Measurements from ENCODE around the gene PPP2R2D.
"Not testable (repeated sequence)": the region's sequence is repeated elsewhere in the genome, so short reads cannot be mapped to it uniquely, and the experiment has no call there.

The PPP2R2D gene

DNA sequence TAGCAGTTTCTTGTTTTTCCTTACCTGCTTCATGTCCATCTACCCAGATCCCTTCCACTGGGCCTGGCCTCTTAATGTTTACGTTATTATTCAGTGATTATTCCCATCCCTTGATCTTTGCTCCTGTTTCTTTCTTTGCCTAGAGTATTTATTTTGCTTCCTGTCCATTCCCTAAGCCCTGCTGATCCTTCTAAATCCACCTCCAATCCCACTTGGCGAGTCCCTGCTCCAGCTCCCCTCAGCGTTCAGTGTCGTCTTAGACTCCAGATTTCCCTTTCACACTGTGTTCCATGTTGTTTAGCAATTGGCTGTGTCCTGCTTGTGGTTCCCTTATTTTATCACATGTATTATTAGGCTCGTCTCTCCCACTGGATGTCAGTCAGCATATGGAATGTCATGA, 7.3 kb downstream of the PPP2R2D start:
- no peak for DNase-seq (ENCODE audit: low spot score)

- DNase-seq (ENCODE audit: low spot score): no peak
Measured at GRCh38 chr10:131909014-131909808, 8.4 kb downstream of the PPP2R2D start.

GRCh38 chr10:131909929-131910328, 9.1 kb downstream of the PPP2R2D start:
- DNase-seq (ENCODE audit: low spot score): no peak

GRCh38 chr10:131910663-131911314, 10.0 kb downstream of the PPP2R2D start:
- no peak for DNase-seq (ENCODE audit: low spot score)

DNA sequence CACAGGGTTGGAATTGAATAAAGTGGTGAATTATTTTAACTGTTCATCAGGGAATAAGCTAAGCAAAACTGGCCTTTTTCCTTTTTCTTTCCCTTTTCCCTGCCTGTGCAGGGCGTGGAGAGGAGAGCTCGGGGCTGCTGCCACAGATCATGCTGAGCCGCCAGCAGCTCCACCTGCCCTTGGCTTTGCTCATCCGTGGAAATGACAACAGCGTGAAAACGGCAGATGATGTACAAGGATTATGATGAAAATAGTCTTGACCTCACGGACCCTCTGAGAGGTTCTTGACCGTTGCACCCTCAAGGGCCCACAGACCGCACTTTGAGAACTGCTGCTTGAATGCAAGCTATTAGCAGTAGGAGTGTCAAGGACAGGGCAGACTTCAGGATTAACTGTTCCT, 10.6 kb downstream of the PPP2R2D start:
- DNase-seq (ENCODE audit: low spot score): no peak

DNA sequence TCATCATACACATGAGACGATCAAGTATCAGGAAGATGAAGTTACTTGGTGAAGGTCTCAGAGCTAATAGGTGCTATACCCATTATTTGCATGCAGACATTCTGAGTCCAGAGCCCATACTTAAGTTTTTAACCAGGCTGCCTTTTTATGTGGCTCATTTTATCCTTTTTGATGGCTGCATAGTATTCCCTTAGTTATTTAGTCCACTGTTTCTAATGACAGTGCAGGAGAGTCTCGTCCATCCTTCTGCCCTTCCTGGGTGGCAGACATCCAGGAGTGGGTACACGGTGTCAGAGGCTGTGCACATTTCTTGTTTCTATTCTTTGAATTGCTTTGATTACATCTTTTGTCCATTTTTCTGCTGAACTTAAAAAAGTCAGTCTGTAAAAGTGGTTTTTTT, 11.8 kb downstream of the PPP2R2D start:
- no peak for DNase-seq (ENCODE audit: low spot score)

DNA sequence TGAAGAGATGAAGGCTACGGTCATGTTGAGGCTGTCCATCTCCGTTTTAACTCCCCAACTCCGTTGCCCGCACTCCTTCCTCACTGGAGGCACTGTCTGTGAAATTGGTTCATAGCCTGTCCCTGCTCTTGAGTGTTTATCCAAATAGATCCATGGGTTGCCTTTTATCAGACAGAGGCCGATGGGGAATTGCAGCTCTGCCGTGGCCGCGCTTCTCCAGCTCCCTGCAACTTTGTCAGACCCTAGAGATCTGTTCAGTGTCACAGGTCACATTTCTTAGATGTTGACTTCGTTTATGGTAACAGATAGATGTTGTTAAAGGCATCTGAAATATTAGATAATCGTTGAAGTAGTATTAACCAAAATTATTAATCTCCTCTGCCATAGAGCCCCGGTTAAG, 14.7 kb downstream of the PPP2R2D start:
- no peak for DNase-seq (ENCODE audit: low spot score)

DNA sequence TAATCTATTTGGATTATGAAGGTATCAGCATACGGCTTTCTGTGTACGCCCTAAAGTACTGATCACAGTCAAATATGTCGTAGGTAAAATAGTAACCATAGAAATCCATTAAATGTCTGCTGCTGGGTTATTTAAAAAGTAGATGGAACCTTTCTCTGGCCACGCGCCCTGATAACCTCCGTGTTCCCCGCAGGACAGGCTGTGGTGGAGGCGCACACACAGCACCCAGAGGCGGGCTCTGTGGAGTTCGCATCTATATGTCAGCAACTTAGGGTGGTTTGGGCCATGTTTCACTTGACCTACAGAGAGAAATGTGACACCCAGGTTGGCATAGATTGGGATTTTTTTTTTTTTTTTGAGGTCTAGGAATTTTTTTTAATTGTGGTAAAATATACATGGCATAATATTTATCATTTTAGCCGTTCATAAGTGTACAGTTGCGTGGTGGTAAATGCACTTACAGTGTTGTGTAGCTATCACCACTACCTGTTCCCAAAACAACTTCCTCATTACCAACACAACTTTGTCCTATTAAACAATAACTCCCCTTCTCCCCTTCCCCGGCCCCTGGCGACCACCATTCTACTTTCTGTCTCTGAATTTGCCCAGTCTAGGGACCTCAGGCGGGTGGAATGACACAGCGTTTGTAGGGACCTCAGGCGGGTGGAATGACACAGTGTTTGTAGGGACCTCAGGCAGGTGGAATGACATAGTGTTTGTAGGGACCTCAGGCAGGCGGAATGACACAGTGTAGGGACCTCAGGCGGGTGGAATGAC, 15.4 kb downstream of the PPP2R2D start:
- no peak for DNase-seq (ENCODE audit: low spot score)

GRCh38 chr10:131916767-131917160, 16.0 kb downstream of the PPP2R2D start:
- DNase-seq (ENCODE audit: low spot score): not testable (repeated sequence)

- DNase-seq (ENCODE audit: low spot score): not testable (repeated sequence)
Measured at GRCh38 chr10:131917496-131917895, 16.7 kb downstream of the PPP2R2D start.

DNA sequence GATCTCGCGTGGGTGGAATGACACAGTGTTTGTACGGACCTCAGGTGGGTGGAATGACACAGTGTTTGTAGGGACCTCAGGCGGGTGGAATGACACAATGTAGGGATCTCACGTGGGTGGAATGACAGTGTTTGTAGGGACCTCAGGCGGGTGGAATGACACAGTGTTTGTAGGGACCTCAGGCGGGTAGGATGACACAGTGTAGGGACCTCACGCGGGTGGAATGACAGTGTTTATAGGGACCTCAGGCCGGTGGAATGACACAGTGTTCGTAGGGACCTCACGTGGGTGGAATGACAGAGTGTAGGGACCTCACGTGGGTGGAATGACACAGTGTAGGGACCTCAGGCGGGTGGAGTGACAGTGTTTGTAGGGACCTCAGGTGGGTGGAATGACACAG, 18.7 kb downstream of the PPP2R2D start:
- not testable (repeated sequence) for DNase-seq (ENCODE audit: low spot score)

DNA sequence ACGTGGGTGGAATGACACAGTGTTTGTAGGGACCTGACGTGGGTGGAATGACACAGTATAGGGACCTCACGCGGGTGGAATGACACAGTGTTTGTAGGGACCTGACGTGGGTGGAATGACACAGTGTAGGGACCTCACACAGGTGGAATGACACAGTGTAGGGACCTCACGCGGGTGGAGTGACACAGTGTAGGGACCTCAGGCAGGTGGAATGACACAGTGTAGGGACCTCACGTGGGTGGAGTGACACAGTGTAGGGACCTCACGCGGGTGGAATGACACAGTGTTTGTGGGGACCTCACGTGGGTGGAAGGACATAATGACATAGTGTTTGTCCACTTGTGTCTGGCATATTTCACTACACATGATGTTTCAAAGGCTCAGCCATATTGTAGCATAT, 19.3 kb downstream of the PPP2R2D start:
- no peak for DNase-seq (ENCODE audit: low spot score)

GRCh38 chr10:131920693-131921092, 19.9 kb downstream of the PPP2R2D start:
- no peak for DNase-seq (ENCODE audit: low spot score)

GRCh38 chr10:131921184-131921583, 20.4 kb downstream of the PPP2R2D start:
- DNase-seq (ENCODE audit: low spot score): no peak

DNA sequence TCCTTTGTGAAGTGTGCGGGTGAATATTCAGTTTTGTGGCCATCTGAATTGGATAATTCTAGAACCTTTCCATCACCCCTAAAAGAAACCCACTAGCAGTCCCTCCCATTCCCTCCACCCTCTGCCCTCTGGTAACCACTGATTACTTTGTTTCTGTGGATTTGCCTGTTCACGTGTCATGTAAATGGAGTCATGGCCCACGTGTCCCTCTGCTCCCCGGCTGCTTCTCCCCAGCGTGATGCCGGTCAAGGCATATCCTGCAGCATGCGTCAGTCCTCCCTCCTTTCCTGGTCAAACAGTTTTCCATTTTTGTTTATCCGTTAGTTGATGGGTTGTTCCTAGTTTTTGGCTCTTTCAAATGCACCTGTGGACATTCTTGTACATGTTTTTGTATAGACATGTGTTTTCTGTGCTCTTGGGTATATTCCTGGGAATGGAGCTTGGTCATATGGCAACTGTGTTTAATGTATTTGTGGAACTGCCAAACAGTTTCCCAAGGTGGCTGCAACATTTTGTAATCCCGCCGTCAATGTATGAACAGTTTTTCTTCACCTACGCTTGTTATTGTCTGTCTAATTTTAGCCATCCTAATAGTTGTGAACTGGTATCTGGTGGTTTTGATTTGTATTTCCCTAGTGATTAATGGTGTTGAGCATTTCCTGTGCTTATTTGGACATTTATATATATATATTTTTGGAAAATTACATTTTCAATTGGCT, 22.4 kb downstream of the PPP2R2D start:
- DNase-seq (ENCODE audit: low spot score): no peak

DNA sequence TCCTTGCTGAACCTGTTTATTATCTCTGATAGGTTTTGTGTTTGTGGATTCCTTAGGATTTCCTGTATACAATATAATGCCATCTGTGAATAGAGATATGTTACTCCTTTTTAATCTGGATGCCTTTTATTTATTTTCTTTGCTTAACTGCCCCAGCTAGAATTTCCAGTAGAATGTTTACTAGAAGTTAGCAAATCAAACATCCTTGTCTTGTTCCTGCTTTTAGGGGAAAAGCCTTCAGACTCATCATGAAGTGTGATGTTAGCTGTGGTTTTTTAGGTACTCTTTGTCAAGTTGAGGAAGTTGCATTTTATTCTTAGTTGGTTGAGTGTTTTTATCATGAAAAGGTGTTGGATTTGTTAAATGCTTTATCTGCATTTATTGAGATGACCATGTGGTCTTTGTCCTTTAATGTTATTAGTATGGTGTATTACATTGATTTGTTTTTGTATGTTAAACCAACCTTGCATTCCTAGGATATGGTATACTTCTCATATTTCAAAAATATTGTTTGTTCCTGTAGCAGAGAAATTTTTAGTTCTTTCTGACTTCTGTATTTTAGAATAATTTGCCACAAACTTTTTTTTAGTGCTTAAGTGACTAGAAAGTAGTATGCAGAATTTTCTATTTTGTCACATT, 24.3 kb downstream of the PPP2R2D start:
- no peak for DNase-seq (ENCODE audit: low spot score)

DNA sequence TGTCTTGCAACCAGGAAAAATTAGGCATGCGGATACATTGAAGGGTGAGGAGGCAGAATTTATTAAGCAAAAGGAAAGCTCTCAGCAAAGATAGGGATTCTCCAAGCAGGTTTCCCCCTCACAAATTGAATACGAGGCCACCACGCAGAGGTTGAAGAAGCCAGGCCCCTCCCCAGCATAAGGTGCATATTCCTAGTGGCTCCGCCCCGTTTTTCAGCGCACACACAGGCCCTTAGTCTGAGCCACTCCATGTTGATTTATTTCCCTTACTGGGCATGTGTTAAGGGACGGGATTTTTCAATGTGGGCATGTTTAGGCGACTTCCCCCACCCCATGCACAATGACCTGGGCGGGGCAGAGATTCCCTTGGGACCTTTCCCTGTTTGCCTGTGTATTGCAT, 24.9 kb downstream of the PPP2R2D start:
- DNase-seq (ENCODE audit: low spot score): no peak

GRCh38 chr10:131926253-131926652, 25.4 kb downstream of the PPP2R2D start:
- DNase-seq (ENCODE audit: low spot score): no peak

GRCh38 chr10:131926743-131927595, 26.2 kb downstream of the PPP2R2D start:
- DNase-seq (ENCODE audit: low spot score): no peak

GRCh38 chr10:131928248-131929095, 27.7 kb downstream of the PPP2R2D start:
- DNase-seq (ENCODE audit: low spot score): no peak
